CD4-positive, alpha-beta T cell treated with Interleukin-12 subunit alpha and Interleukin-12 subunit beta, for 1 hour (primary cell): ENCODE data around the gene MAPK11.

Experiments
- DNase-seq: peaks from one replicate; pipeline ENCODE4 v3.0.0-alpha.2; 2020

MAPK11 gene

GRCh38 chr22:50220603-50221409 lies 49.4 kb downstream of the MAPK11 start:
- DNase-seq: no peak

GRCh38 chr22:50219800-50220602 lies 50.2 kb downstream of the MAPK11 start:
- no peak for DNase-seq

GRCh38 chr22:50218996-50219727 lies 51.0 kb downstream of the MAPK11 start:
- DNase-seq: no peak

- DNase-seq: no peak
Measured at GRCh38 chr22:50218153-50218995, 51.8 kb downstream of the MAPK11 start.

DNA sequence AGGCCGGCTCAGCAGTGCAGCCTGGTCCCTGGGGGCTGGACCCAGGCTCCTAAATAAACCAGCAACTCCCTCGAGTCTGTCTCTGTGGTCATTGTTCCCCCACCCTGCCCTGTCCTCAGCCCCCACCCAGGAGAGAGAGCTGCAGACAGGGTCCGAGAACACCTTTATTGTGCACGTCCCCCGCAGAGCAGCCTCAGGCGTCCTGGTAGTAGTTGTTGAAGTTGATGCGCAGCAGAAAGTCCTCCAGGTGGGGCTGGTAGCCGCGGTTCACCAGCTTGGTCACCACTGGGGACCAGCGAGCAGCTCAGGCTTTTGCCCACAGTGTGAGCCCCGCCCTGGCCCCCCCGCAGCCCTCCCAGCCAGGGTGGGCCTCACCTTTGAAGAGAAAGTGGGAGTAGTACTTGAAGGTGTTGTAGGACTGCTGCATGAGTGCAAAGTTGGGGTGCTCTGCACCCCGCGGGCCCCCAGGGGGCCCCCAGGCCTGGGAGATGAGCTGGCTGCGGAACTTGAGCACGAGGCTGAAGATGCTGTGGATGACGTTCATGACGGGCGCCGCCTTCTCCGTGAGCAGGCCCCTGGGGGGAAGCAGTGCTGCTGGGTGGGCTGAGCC lies 52.5 kb downstream of the MAPK11 start:
- DNase-seq: no peak

DNA sequence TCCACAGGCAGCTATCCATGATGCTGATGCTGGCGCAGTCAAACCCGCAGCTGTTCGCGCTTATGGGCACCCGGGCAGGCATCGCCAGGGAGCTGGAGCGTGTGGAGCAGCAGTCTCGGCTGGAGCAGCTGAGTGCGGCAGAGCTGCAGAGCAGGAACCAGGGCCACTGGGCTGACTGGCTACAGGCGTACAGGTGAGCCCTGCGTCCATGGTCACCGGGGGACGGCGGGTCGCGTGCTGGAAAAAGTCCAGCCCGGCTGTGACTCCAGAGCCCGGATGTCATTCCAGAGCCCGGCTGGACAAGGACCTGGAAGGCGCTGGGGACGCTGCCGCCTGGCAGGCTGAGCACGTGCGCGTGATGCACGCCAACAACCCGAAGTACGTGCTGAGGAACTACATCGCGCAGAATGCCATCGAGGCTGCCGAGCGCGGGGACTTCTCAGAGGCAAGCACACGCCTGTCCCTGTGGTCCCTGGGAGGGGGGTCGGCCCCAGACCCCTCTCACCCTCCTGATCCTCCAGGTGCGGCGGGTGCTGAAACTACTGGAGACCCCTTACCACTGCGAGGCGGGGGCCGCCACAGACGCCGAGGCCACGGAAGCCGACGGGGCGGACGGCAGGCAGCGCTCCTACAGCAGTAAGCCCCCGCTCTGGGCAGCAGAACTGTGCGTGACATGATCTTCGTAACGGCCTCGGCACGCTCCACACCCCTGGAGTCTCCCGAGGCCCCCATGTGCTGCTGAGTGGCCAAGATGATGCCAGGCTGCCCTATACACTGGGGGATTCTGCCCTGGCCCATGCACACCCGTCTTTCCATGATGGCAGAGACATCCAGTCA lies 53.3 kb downstream of the MAPK11 start:
- DNase-seq: no peak

DNA sequence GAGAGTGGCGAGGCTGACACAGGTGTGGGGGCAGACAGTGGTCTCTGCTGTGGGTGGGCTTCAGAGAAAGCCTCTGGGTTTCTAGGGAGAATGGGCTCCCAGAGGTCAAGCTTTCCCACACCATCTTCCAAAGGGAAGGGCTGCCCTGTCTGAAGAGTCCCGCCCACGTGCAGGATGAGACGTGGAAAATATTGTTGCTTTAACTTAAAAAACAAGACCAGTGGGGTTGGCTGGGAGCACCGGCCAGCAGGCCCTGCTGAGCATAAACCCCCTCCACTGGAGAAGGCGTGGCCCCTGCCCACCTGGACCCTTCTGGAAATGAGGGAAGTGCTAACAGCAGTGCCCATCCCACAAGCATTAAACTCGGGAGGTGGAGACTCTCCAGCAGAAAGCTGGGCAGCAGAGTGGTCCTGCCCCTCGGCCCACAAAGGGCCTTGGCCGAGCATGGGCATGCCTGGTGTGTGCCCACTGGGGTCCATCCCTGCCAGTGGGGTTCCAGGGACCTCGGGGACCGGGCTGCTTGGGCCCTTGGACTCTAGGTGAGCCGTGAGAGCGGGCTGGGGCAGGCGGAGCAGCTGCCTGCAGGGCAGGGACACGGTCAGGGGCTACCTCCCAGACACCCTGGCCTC lies 54.0 kb downstream of the MAPK11 start:
- no peak for DNase-seq

- DNase-seq: no peak
Measured at GRCh38 chr22:50215297-50216054, 54.7 kb downstream of the MAPK11 start.
